ENCODE data around the gene BLOC1S1. TPM values are rescaled to one million over a fixed set of nuclear protein-coding genes. Genes with fewer than 3 reads are reported as not detected.

The BLOC1S1 gene
- total RNA-seq, 2 experiments from 2014 or later, result 118 to 124 TPM

DNA sequence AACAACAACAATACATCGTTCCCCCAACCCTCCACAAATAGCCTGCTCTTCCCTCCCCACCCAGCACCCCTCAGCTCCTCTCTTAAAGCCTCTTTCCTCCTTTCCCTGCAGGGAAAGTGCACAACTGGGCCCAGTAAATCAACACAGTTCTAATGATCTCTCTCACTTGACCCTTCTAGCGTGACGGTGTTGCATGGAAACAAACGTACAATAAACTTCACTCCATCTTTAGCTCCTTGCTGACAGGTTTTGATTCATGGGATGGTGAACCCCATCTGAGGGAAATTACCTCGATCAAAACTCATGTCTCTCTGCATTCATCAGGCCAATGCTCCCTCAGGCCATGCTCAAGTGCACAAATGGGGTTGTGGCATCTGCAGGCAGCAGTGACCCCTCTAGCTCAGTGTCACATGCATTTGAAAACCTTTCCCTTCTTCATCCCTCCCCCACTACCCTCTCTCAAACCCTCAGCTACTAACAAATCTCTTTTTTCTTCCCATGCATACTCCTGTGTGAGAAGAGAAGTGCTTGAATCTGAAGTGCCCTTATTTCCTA is 50.0 kb downstream of the BLOC1S1 start:
- Mint-ChIP-seq H3K27me3 (ENCODE audit: low read depth) (no peaks in the 10 kb centered on the region), H3K9me3 (no peaks in the 10 kb centered on the region), H3K4me1 (ENCODE audit: low read depth) (peaks cover 10% of the 10 kb centered on the region), H3K4me3 (no peak overlapping the region), H3K36me3 (ENCODE audit: low read depth) (peaks cover 9% of the 10 kb centered on the region), H3K27ac (no peak overlapping the region)
- CTCF ChIA-PET, result interaction anchor here (0.6 kb wide), 1 partner anchor 102 kb away, joined by 3 read pairs; no protein-coding TSS in a partner anchor
- intact Hi-C loops (cut with micrococcal nuclease), result no loop called here
- no peak for DNase-seq

DNA sequence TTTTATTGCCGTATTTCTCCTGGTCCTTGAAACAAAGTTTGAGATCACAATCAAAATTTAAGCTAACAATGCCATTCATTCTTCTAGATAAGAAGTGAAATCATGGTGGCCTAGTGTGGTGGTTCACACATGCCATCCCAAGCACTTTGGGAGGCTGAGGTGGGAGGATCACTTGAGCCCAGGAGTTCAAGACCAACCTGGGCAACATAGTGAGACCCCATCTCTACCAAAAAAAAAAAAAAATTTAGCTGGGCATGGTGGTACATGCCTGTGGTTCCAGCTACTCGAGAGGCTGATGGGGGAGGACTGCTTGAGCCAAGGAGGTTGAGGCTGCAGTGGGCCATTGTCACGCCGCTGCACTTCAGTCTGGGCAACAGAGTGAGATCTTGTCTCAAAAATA is 51.3 kb downstream of the BLOC1S1 start:
- Mint-ChIP-seq H3K27me3 (ENCODE audit: low read depth) (no peaks in the 10 kb centered on the region), H3K9me3 (no peaks in the 10 kb centered on the region), H3K27ac (no peak overlapping the region), H3K36me3 (ENCODE audit: low read depth) (peaks cover 16% of the 10 kb centered on the region), H3K4me3 (no peak overlapping the region), H3K4me1 (ENCODE audit: low read depth) (peaks cover 4% of the 10 kb centered on the region)
- no peak for DNase-seq
- CTCF ChIA-PET, result interaction anchor here (0.6 kb wide), 1 partner anchor 53 kb away, joined by 3 read pairs; no protein-coding TSS in a partner anchor
- intact Hi-C loops (cut with micrococcal nuclease), result no loop called here

Other genes with a start within 250 kb of the BLOC1S1 start
- gene OR6C70, start 245.9 kb upstream of the BLOC1S1 start, total RNA-seq, result not detected
- gene OR6C68, start 223.7 kb upstream of the BLOC1S1 start, total RNA-seq, result not detected
- gene OR6C4, start 166.4 kb upstream of the BLOC1S1 start, total RNA-seq, result not detected
- not detected for gene OR2AP1, start 143.6 kb upstream of the BLOC1S1 start, total RNA-seq
- gene OR10P1, start 79.2 kb upstream of the BLOC1S1 start, total RNA-seq, result not detected
- 1 to 10 TPM; 3.9 to 4.8 TPM for gene ITGA7, start 8.1 kb upstream of the BLOC1S1 start, total RNA-seq
- gene RDH5, start 4.3 kb downstream of the BLOC1S1 start, total RNA-seq, result 1 to 10 TPM; 2.1 to 2.6 TPM
- gene CD63, start 13.0 kb downstream of the BLOC1S1 start, total RNA-seq, result 10 to 100 TPM; 62.3 to 73.6 TPM
- gene GDF11, start 27.1 kb downstream of the BLOC1S1 start, total RNA-seq, result 1 to 10 TPM; 4.2 TPM
- gene SARNP, start 101.7 kb downstream of the BLOC1S1 start, total RNA-seq, result 100 to 1,000 TPM; 100 to 101 TPM
- 10 to 100 TPM; 23.8 to 26.4 TPM for gene ORMDL2, start 102.0 kb downstream of the BLOC1S1 start, total RNA-seq
- gene DNAJC14, start 113.5 kb downstream of the BLOC1S1 start, total RNA-seq, result 10 to 100 TPM; 19.7 to 21.9 TPM
- gene MMP19, start 126.9 kb downstream of the BLOC1S1 start, total RNA-seq, result under 1 TPM in 1 of 2 experiments, not detected in 1; 0.10 TPM
- 10 to 100 TPM; 18.8 to 19.3 TPM for gene PYM1, start 211.8 kb downstream of the BLOC1S1 start, total RNA-seq
- gene DGKA, start 215.1 kb downstream of the BLOC1S1 start, total RNA-seq, result 100 to 1,000 TPM; 285 to 331 TPM
- gene PMEL, start 250.0 kb downstream of the BLOC1S1 start, total RNA-seq, result 1 to 10 TPM; 1.2 to 1.5 TPM

Data from activated naive CD4-positive, alpha-beta T cell treated with anti-CD3 and anti-CD28 coated beads for 36 hours (primary cell).